K562 (cell line): ENCODE data around the gene GAA. TPM values are rescaled to one million over a fixed set of nuclear protein-coding genes. Genes with fewer than 3 reads are reported as not detected.

ENCODE experiments used
- NCOA2 ChIP-seq, 2 experiments: fragments of 450-650 bp; IDR thresholded peaks; 2 replicates each; pipeline ENCODE4 v1.6.1; 2018; ENCODE audit warnings: mild to moderate bottlenecking in 2 of 2, moderate library complexity in 1 of 2; ENCODE audit not compliant: partially characterized antibody in 2 of 2
- NELFE ChIP-seq: IDR thresholded peaks from 2 replicates; pipeline ENCODE4 v1.6.1; 2011; ENCODE audit warnings: mild to moderate bottlenecking; ENCODE audit not compliant: insufficient read depth, insufficient read length
- NFXL1 ChIP-seq: fragments of 450-650 bp; formaldehyde crosslinking; IDR thresholded peaks from 2 replicates; pipeline ENCODE4 v1.4.0; 2021; ENCODE audit warnings: mild to moderate bottlenecking
- PCBP1 ChIP-seq: fragments of 200-400 bp; formaldehyde crosslinking; IDR thresholded peaks from 2 replicates; pipeline ENCODE4 v1.6.1; 2018; ENCODE audit warnings: mild to moderate bottlenecking, low read depth, low read length; ENCODE audit not compliant: poor library complexity, severe bottlenecking
- polyA plus RNA-seq, 8 experiments: library from polyadenylated mRNA; depleted of rRNA in 4 of 8; stranded (reverse) in 5 of 8; unstranded in 3 of 8; fragments of >200 nt; fragmentation: Nextera tagmentation in 2 of 8; fragmentation: Illumina TruSeq in 1 of 8; extraction: Ambion mirVana in 2 of 8; extraction: Trizol in 1 of 8; gene quantifications; 2 replicates each; pipeline versions ENCODE4 v1.2.1 to v1.2.3, GENCODE V29; 2011 to 2014; ENCODE audit warnings: inconsistent platforms in 1 of 8, missing spikeins in 1 of 8
- total RNA-seq, 7 experiments: library from RNA; depleted of rRNA in 6 of 7; stranded (reverse); fragments of >200 nt in 6 of 7; fragmentation: Illumina TruSeq in 2 of 7; extraction: Trizol in 2 of 7; gene quantifications; 2 replicates each; pipeline versions ENCODE4 v1.2.1 to v1.2.3, GENCODE V29; 2011 to 2021; ENCODE audit warnings: low replicate concordance in 1 of 7
- TF ChIP-seq, protein P1 (sequence below): fragments of 200-600 bp; sonication (generic); IDR thresholded peaks from one replicate; pipeline ENCODE4 v1.6.1; 2012; ENCODE audit warnings: mild to moderate bottlenecking, low read depth, low read length, inconsistent platforms

The GAA gene
- total and polyA plus RNA-seq, 9 of the 15 experiments (the other 6 are each of a cell fraction or from before 2014, with no cell fraction given): 0.15 to 6.4 (median 1.7) TPM

DNA sequence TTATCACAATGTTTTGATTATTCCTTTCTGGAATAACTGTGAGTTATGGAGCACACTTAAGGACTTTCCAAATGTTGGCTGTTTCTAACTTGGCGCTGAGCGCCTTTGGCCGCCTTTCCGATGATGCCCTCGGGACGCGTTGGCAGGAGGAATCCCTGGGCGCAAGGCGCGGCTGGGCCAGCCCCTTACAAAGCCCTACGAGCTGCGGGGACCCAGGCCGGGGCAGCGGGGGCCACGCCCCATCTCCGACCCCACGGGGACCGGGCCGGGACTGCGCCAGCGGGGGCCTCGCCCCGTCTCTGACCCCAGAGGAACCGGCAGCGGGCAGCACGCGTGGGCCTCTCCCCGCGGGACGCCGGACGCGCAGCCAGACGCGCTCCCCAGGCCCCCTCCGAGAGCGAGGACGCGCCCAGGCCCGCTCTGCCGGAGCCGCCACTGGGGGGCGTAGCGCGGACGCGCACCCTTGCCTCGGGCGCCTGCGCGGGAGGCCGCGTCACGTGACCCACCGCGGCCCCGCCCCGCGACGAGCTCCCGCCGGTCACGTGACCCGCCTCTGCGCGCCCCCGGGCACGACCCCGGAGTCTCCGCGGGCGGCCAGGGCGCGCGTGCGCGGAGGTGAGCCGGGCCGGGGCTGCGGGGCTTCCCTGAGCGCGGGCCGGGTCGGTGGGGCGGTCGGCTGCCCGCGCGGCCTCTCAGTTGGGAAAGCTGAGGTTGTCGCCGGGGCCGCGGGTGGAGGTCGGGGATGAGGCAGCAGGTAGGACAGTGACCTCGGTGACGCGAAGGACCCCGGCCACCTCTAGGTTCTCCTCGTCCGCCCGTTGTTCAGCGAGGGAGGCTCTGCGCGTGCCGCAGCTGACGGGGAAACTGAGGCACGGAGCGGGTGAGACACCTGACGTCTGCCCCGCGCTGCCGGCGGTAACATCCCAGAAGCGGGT, at the start of gene GAA (continued):
- no peak for TF ChIP-seq NELFE
- TF ChIP-seq, protein P1, sequence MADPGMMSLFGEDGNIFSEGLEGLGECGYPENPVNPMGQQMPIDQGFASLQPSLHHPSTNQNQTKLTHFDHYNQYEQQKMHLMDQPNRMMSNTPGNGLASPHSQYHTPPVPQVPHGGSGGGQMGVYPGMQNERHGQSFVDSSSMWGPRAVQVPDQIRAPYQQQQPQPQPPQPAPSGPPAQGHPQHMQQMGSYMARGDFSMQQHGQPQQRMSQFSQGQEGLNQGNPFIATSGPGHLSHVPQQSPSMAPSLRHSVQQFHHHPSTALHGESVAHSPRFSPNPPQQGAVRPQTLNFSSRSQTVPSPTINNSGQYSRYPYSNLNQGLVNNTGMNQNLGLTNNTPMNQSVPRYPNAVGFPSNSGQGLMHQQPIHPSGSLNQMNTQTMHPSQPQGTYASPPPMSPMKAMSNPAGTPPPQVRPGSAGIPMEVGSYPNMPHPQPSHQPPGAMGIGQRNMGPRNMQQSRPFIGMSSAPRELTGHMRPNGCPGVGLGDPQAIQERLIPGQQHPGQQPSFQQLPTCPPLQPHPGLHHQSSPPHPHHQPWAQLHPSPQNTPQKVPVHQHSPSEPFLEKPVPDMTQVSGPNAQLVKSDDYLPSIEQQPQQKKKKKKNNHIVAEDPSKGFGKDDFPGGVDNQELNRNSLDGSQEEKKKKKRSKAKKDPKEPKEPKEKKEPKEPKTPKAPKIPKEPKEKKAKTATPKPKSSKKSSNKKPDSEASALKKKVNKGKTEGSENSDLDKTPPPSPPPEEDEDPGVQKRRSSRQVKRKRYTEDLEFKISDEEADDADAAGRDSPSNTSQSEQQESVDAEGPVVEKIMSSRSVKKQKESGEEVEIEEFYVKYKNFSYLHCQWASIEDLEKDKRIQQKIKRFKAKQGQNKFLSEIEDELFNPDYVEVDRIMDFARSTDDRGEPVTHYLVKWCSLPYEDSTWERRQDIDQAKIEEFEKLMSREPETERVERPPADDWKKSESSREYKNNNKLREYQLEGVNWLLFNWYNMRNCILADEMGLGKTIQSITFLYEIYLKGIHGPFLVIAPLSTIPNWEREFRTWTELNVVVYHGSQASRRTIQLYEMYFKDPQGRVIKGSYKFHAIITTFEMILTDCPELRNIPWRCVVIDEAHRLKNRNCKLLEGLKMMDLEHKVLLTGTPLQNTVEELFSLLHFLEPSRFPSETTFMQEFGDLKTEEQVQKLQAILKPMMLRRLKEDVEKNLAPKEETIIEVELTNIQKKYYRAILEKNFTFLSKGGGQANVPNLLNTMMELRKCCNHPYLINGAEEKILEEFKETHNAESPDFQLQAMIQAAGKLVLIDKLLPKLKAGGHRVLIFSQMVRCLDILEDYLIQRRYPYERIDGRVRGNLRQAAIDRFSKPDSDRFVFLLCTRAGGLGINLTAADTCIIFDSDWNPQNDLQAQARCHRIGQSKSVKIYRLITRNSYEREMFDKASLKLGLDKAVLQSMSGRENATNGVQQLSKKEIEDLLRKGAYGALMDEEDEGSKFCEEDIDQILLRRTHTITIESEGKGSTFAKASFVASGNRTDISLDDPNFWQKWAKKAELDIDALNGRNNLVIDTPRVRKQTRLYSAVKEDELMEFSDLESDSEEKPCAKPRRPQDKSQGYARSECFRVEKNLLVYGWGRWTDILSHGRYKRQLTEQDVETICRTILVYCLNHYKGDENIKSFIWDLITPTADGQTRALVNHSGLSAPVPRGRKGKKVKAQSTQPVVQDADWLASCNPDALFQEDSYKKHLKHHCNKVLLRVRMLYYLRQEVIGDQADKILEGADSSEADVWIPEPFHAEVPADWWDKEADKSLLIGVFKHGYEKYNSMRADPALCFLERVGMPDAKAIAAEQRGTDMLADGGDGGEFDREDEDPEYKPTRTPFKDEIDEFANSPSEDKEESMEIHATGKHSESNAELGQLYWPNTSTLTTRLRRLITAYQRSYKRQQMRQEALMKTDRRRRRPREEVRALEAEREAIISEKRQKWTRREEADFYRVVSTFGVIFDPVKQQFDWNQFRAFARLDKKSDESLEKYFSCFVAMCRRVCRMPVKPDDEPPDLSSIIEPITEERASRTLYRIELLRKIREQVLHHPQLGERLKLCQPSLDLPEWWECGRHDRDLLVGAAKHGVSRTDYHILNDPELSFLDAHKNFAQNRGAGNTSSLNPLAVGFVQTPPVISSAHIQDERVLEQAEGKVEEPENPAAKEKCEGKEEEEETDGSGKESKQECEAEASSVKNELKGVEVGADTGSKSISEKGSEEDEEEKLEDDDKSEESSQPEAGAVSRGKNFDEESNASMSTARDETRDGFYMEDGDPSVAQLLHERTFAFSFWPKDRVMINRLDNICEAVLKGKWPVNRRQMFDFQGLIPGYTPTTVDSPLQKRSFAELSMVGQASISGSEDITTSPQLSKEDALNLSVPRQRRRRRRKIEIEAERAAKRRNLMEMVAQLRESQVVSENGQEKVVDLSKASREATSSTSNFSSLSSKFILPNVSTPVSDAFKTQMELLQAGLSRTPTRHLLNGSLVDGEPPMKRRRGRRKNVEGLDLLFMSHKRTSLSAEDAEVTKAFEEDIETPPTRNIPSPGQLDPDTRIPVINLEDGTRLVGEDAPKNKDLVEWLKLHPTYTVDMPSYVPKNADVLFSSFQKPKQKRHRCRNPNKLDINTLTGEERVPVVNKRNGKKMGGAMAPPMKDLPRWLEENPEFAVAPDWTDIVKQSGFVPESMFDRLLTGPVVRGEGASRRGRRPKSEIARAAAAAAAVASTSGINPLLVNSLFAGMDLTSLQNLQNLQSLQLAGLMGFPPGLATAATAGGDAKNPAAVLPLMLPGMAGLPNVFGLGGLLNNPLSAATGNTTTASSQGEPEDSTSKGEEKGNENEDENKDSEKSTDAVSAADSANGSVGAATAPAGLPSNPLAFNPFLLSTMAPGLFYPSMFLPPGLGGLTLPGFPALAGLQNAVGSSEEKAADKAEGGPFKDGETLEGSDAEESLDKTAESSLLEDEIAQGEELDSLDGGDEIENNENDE: no peak
- TF ChIP-seq PCBP1: no peak
- no peak for TF ChIP-seq NCOA2 (IDR thresholded peaks at IDR 0.05; ENCODE audit: partially characterized antibody in 2 of 2)
- TF ChIP-seq NFXL1 (CRISPR knock-in tag): no peak
